HG03558 (cell line): Measurements from ENCODE around the gene RHOC.

Source experiments
- ATAC-seq: cut with Tn5 transposase; IDR thresholded peaks from one replicate; pipeline ENCODE4 v1.9.1; 2021; ENCODE audit warnings: moderate number of reproducible peaks; ENCODE audit not compliant: unreplicated experiment; ENCODE audit errors: extremely low read depth

RHOC gene

DNA sequence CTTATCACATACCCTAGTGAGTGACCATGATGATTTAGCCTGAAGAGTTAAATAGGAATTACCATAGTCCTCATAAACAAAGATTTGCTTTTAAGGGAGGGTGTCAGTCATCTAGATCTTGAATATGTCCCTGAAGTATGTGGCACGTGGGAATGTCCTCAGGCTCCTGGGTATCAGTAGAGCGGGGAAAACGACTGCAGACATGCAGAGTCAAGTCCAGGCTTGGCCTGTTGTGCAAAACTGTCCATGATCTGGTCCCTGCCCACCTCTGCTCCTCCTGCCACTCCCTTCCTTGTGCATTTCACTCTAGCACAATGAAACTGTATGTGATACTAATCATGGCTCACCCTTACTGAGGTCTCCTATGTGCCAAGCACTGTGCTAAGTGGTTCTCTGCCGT is 19.6 kb downstream of the RHOC start:
- ATAC-seq: no peak

DNA sequence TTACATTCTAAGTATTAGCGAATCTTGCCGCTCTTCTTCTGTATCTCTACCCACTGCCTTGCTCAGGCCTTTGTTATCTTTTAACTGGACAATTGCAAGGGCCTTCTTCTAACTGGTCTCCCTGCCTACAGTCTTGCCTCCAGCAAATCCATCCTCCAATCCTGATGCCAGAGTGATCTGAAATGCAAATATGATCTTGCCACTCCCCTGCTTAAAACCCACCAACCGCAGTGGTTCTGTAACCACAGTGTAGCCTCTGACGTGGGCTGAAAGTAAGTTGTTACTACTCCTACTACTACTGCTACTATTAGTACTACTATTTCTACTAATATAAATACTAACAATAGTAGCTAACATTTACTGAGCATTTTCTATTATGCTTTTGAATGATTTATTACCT is 20.1 kb downstream of the RHOC start:
- ATAC-seq: no peak

DNA sequence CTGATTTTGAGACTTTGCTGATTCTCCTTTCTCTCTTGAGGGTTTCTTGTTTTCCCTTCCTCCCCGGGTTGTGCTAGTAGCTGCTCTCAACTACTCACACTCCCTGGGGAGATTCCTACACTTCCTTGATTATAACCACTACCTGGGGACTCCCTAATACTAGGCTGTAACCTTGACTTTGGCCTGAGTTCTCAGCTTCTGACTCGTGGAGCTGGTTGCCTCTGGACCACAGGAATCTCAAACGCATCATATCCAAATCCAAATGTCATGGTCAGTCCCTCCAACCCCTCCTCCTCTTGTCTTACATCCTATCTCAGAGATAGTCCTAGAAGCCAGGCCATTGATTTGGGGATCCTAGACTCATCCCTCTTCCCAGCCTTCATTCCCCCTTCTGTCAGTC is 20.5 kb downstream of the RHOC start:
- ATAC-seq: no peak

DNA sequence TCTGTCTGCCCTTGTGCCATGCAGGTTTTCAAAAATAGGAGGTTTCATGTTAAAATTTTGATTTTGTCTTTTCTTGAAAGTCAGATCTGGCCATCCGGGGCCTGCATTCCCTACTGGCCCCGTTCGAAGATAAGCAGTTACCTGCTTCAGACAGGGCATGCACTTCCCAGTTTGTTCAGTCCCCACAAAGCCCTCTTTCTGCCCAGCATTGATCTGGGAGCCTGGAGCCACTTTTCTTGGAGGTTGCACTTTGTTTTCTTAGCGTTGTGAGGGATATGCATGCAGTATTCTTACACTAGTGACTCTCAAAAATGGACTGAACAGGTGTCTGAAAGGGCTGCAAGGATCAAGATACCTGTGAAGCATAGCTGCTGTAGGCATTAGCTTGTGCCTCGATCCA is 21.0 kb downstream of the RHOC start:
- ATAC-seq: no peak

DNA sequence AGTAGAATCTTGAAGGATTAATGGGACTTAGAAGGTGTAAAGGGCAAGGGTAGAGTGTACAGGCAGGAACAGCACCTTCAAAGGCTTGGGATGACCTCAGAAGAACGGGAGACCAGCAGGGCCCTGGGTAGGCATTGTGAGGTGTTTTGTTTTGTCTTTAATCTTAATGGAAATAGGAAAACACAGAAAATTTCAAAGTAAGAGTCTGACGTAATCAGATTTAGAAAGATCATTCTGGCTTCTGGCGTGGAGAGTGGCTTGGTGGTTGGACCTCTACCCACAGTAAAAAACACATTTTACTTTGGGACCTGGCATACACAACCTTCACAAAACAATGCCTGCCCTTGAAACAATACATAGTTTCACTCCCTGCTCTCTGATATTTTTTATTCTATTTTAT is 28.3 kb downstream of the RHOC start:
- ATAC-seq: no peak

DNA sequence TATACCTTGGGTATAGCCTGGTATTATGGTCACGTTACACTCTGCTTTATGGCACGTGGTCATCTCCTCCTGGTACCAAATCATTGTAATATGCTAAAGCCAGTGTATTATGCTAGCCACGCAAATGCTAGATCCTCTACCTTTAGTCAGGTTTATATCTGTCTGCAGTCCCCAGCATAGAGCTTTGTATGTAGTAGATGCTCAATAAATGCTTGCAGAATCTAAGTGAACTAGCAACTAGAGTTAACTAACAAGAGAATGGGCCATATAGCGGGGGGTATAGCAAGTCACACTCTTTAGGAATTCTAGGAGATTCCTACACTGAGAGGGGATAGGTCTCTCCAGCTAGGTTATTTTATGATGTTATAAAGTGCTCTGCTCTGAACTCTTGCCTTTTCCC is 29.4 kb downstream of the RHOC start:
- no peak for ATAC-seq

DNA sequence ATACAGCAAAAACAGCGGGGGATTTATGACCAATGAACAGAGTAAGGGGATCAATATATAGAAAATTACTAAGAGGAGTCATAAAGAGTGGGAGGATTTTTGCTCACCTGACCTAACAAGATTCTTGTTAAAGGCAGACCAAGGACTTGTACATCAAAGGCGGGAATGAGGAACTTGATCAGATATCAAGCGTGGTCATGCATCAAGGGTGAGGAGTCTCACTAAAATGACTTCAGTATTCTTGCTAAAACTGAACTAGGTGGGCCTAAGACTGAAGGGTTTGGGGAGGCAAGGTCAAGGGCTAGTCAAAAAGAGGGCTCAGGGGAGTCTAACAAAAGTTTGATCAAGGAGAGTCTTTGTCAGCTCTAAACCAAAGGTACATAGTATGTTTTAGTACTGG is 30.4 kb downstream of the RHOC start:
- ATAC-seq: no peak

DNA sequence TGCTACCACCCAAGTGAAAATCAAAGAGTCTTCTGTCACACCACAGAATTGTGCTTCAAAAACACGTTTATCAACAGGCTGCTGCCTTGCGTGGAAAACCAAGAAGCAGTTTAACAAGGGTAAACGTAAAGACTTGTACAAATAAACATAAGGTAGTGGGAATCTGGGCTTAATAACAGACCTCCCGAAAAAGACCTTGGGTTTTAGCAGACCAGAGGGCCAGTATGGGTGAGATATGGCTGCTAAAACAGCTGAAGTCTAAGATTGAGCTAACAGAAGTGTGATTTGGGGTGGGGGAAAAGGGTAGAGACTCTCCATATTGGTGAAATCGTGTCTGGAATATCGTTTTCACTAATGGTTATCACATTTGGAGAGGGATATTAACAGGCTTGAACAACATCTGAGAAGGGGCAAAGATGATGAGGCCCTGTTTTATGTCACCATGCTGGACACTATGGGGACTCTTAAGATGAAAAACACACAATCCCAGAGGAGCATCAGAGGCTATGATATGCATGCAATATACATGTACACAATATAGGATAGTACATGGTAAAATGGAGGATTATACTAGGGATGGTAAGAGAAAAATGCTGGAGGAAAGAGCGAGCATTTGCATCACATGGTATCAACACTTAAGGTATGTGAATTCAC is 31.1 kb downstream of the RHOC start:
- no peak for ATAC-seq

DNA sequence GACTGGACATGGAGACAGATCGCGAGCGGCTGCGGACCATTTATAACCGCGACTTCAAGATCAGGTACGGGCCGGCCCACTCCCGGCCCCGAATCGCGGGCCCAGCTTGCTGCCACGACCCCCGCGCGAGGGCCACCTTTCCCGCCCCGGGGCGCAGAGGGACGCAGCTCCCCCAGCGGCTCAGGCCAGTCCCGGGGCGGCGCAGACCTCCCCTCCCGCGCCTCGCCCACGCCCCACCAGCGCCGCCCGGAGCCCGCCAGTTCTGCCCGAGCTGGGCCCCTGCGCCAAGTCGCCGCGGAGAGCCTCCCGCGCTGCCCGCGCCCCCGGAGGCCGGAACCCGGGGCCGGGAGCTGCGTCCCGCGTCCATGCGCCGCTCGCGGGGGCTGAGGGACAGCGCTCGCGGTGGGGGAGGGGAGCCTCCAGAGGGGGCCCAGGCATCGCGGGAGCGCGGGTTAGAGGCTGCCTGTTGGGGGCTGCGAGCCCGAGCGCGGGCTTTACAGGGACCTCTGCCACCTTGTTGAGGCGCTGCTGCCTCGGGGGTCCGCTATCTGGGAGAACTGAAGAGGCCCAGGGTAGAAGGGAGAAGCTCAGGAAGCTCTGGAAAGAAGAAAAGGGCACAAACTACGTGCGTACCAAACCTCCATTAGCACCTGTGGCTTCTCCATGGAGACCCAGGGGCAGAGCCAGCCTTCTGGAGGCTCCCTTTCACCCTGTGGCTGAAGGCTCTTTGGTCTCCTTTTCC is 31.8 kb downstream of the RHOC start:
- no peak for ATAC-seq

DNA sequence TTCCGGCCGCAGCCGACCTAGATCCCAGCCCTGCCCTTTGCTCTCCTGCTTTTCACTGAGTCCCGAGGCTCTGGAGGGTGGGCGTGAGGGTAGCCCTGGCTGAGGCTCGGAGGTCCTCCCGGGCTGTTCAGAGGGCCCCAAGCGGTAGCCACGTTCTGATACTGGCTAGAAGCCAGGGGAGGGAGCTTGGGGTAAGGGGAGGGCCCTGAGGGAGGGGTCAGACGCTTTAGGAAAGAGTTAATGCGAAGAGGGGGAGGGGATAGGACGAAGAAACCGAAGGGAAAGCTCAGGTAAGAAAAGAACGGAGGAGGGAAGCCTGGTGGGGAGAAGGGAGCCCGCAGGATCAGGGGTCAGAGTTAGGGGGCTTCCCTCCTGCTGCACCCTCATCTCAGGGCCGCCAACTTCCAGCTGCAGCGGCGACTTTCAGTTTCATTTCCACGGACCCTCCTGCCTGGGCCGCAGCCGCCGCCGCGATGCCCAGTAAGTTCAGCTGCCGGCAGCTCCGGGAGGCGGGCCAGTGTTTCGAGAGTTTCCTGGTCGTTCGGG is 32.4 kb downstream of the RHOC start, which contains the start of gene MOV10:
TSS of gene MOV10 (plus strand) at position 220 of the 546 bp plus-strand sequence. CDS start at position 474, 254 bp downstream.
- no peak for ATAC-seq

DNA sequence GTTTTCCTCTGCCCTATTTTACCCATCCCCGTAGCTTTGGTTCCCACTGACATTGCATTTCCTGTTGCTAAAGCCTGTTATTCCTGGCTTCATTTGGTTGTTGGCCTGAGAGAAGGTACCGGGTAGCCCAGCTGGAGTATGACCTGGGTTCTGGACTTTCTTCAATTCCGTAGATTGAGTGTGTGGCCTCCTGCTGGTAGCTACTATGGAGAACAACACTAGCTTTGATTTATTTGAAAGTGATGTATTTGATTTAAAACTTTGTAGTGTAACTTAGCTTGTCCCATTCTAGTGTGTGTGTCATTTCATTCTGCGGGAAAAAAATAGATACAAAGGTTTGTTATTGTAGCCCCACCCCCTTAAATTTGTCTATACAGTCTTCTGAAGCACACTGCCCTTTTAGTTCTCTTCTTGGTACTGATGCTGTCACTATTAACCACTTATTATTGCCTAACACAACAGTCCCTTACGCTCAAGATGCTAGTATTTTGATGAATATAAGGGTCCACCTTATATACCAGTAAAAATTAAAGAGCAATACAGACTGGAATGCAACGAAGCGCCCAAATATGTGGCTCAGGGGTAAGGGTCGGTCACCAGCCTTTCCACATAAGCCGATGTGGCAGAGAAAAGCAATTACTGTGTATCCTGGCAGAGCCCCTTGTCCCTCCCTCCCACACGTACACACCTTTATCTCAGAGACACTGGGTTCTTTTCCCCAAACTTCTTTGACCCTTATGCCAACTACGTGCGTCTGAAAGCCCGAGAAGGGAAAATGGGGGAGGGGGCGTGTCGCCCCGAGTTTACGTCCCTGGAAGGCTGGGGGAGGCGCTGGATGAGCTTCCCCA is 33.1 kb downstream of the RHOC start:
- ATAC-seq: no peak

DNA sequence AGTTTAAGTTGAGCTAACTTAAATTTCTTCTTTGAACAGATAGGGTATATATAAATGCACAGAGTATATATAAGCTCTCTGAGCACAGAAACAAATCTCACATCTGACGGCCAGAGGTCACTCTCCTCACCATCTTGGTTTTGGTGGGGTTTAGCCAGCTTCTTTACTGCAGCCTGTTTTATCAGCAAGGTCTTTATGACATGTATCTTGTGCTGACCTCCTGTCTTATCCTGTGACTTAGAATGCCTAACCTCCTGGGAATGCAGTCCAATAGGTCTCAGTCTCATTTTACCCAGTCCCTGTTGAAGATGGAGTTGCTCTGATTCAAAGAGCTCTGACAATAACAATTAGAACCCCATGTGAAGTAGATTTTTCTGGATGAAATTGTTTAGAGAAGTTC is 34.1 kb downstream of the RHOC start:
- ATAC-seq: no peak

DNA sequence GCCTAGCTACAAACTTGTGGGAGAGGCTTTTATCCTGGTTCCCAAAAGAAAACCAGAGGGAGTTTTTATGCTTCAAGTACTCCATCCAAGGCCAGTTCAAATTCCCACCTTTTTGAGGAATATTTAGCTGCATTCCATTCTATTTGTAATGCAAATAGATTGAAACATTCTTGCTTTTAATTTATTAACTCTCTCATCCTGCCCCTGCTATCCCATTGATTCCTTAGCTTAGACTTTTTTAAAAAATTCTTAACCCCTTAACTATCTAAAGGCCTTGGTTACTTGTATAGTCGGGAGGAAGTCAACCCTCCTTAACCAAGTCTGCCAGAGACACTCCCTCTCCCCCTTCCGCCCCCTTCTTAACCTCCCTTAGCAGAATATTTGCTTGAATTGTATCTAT is 34.9 kb downstream of the RHOC start:
- ATAC-seq: no peak

DNA sequence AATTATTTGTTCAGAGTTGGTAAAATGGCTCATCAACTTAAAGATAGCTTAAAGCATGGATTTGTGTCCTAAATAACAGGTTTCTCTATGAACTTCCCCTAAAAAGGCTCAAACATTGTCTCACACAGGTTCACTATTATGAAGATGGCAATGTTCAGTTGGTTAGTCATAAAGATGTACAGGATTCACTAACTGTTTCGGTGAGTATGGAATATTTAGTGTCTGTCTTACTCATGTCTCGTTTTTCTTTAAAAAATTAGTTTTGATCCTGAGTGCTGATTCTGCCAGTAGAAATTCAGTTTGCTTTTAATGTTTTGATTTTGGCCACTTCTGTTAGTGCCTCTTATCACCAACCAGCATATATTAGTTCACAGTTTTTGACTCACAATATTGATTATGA is 40.0 kb downstream of the RHOC start:
- no peak for ATAC-seq

DNA sequence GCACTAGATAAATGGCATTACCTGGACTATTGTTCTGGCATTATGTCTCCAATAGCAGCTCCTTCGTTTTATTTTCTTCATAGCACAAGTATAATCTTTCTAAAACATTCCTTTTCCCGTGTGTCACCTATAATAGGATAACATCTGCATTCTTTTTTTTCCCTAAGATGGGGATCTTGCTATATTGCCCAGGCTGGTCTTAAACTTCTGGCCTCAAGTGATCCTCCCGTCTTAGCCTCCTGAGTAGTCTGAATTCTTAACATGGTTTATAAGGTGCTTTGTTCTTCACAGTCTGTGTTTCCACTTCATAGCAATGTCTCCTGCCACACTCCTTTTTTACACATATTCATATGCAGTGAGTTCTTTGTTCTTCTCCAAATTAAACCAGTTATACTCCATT is 41.1 kb downstream of the RHOC start:
- no peak for ATAC-seq

DNA sequence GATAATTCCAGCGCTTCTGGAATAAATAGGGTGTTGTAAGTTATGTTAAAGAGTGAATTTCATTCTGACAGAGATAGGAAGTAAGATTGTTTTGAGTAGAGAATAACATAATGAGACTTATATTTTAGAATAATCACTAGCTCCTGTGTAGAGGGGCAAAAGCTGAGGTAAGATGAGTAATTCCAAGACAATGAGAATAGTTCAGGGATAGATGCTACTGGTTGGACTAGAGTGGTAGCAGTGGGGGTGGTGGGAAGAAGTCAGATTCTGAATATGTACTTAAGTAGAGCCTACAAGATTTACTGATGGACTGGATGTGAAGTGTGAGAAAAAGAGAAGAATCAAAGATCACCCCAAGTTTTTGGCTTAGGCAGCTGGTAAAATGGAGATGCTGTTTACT is 55.7 kb downstream of the RHOC start:
- no peak for ATAC-seq
